SU-DHL-6 (cell line): ENCODE data around the gene KLB.
A peak's percentile ranks its signal among the peaks of the same experiment; 100 is the strongest.

Experiments used
- H2AFZ ChIP-seq: fragments of 200-600 bp; sonication (generic); 2 replicates; pipeline ENCODE4 v1.6.1; 2014; ENCODE audit warnings: low read depth, mild to moderate bottlenecking, moderate library complexity, mixed read lengths, antibody characterized with exemption, low read length; ENCODE audit not compliant: severe bottlenecking
- H3F3A ChIP-seq: fragments of 200-600 bp; shearing (Covaris generic); 2 replicates; pipeline ENCODE4 v1.6.0; 2016; ENCODE audit warnings: antibody characterized with exemption, mild to moderate bottlenecking; ENCODE audit not compliant: insufficient read depth
- H3K27ac ChIP-seq: fragments of 200-600 bp; sonication (generic); 2 replicates; pipeline ENCODE4 v1.5.1; 2016; ENCODE audit warnings: low read depth, mild to moderate bottlenecking, low read length, moderate library complexity, mixed read lengths
- H3K27me3 ChIP-seq: fragments of 200-600 bp; sonication (generic), shearing (Covaris generic); 2 replicates; pipeline ENCODE4 v1.6.0; 2014; ENCODE audit warnings: mild to moderate bottlenecking, low read length
- H3K36me3 ChIP-seq: fragments of 200-600 bp; sonication (generic); 2 replicates; pipeline ENCODE4 v1.6.1; 2014; ENCODE audit warnings: mild to moderate bottlenecking, low read length, mixed read lengths
- H3K4me2 ChIP-seq: fragments of 300-600, 200-600 bp; shearing (Covaris generic), sonication (generic); 2 replicates; pipeline ENCODE4 v1.6.0; 2014; ENCODE audit warnings: low read length, low read depth, mild to moderate bottlenecking; ENCODE audit not compliant: poor library complexity, severe bottlenecking
- H3K4me3 ChIP-seq: fragments of 200-600 bp; sonication (generic); 2 replicates; pipeline ENCODE4 v1.5.1; 2014; ENCODE audit warnings: antibody characterized with exemption, low read length, mild to moderate bottlenecking, mixed read lengths; ENCODE audit not compliant: insufficient read depth, poor library complexity, severe bottlenecking
- H3K79me2 ChIP-seq: fragments of 200-600 bp; sonication (generic); 2 replicates; pipeline ENCODE4 v1.6.1; 2014; ENCODE audit warnings: mild to moderate bottlenecking, low read length, moderate library complexity; ENCODE audit not compliant: insufficient read depth
- H3K9ac ChIP-seq: fragments of 200-600 bp; sonication (generic); 2 replicates; pipeline ENCODE4 v1.7.0; 2014; ENCODE audit warnings: mild to moderate bottlenecking, low read length
- H3K9me2 ChIP-seq: fragments of 200-600 bp; sonication (generic); replicated peaks from 2 replicates; pipeline ENCODE4 v1.6.1; 2014; ENCODE audit warnings: low read length; ENCODE audit not compliant: insufficient read depth
- H3K9me3 ChIP-seq: fragments of 200-600 bp; sonication (generic); 2 replicates; pipeline ENCODE4 v1.6.1; 2014; ENCODE audit warnings: low read length, mixed read lengths; ENCODE audit not compliant: insufficient read depth
- H4K20me1 ChIP-seq: fragments of 200-600 bp; sonication (generic); 2 replicates; pipeline ENCODE4 v1.6.1; 2014; ENCODE audit warnings: low read depth, mild to moderate bottlenecking, antibody characterized with exemption, low read length, moderate library complexity, mixed read lengths
- CTCF ChIP-seq: fragments of 200-600 bp; sonication (generic); IDR thresholded peaks from one replicate; pipeline ENCODE4 v1.5.1; 2017; ENCODE audit warnings: antibody characterized with exemption, mild to moderate bottlenecking, low read length, moderate library complexity; ENCODE audit not compliant: insufficient read depth, poor library complexity, severe bottlenecking
- EZH2phosphoT487 ChIP-seq: fragments of 200-600 bp; sonication (generic), shearing (Covaris generic); conservative IDR thresholded peaks from 2 replicates; pipeline ENCODE4 v1.6.1; 2018; ENCODE audit warnings: mild to moderate bottlenecking, antibody characterized with exemption, low read length, moderate library complexity, mixed read lengths

KLB gene

GRCh38 chr4:39435659-39436563 lies 29.2 kb downstream of the KLB start:
- no peaks in the 10 kb centered on the region for H3F3A ChIP-seq
- H3K79me2 ChIP-seq = no peaks in the 10 kb centered on the region
- no peaks in the 10 kb centered on the region for H3K36me3 ChIP-seq
- H3K9me3 ChIP-seq = no peaks in the 10 kb centered on the region
- H3K9me2 ChIP-seq = no peaks in the 10 kb centered on the region
- H3K9ac ChIP-seq = no peak overlapping the region
- H3K27ac ChIP-seq = no peak overlapping the region
- H3K27me3 ChIP-seq = no peaks in the 10 kb centered on the region
- H3K4me2 ChIP-seq = no peak overlapping the region
- no peak overlapping the region for H2AFZ ChIP-seq
- TF ChIP-seq CTCF (peak; percentile 17), EZH2phosphoT487 (no peak)
- H3K4me3 ChIP-seq = no peak overlapping the region
- H4K20me1 ChIP-seq = no peaks in the 10 kb centered on the region

- no peaks in the 10 kb centered on the region for H3K9me3 ChIP-seq
- no peaks in the 10 kb centered on the region for H3K79me2 ChIP-seq
- no peak overlapping the region for H3K27ac ChIP-seq
- H4K20me1 ChIP-seq = no peaks in the 10 kb centered on the region
- H3K9me2 ChIP-seq = no peaks in the 10 kb centered on the region
- H3K4me2 ChIP-seq = no peak overlapping the region
- H3K9ac ChIP-seq = no peak overlapping the region
- H3F3A ChIP-seq = 0 out of 2 replicates have a peak, but pooled peaks cover 4% of the 10 kb centered on the region
- no peaks in the 10 kb centered on the region for H3K36me3 ChIP-seq
- H2AFZ ChIP-seq = no peak overlapping the region
- H3K27me3 ChIP-seq = no peaks in the 10 kb centered on the region
- TF ChIP-seq CTCF = no peak
- TF ChIP-seq EZH2phosphoT487 = no peak
- H3K4me3 ChIP-seq = no peak overlapping the region
Observed at GRCh38 chr4:39441593-39441992, 34.9 kb downstream of the KLB start.

GRCh38 chr4:39442998-39443397 lies 36.3 kb downstream of the KLB start:
- Histone ChIP-seq H3K27ac (no peak overlapping the region), H4K20me1 (no peaks in the 10 kb centered on the region), H3K4me3 (no peak overlapping the region), H3K27me3 (no peaks in the 10 kb centered on the region), H3K79me2 (no peaks in the 10 kb centered on the region), H3K9ac (no peak overlapping the region), H2AFZ (no peak overlapping the region), H3K36me3 (no peaks in the 10 kb centered on the region), H3K9me2 (no peaks in the 10 kb centered on the region), H3F3A (peaks cover 14% of the 10 kb centered on the region), H3K9me3 (no peaks in the 10 kb centered on the region), H3K4me2 (no peak overlapping the region)
- TF ChIP-seq EZH2phosphoT487 (no peak), CTCF (no peak)
